ENCODE measurements around the gene OSM.

Gene OSM

GRCh38 chr22:30265131-30265720 lies 1.4 kb downstream of the OSM start:
- DNase-seq (ENCODE audit: low read depth in 2 of 3, low spot score in 2 of 3) = no peak

DNA sequence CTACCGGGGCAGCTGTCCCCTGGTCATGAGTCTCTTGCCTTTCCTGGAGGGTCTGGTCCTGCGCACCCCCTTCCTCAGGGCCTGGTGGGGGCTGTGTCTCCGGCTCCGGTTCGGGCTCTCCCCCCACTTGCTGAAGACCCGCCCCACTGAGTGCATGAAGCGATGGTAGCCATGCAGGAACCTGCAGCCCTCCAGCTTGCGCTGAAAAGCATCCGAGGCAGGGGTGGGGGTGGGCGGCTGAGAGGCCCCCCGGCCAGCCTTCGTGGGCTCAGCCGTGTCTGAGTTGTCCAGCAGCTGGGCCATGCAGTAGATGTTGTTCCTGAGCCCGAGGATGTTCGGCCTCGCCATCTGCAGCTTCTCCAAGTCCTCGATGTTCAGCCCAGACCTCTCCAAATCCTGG lies 2.8 kb downstream of the OSM start:
- DNase-seq (ENCODE audit: low read depth in 2 of 3, low spot score in 2 of 3) = no peak

DNA sequence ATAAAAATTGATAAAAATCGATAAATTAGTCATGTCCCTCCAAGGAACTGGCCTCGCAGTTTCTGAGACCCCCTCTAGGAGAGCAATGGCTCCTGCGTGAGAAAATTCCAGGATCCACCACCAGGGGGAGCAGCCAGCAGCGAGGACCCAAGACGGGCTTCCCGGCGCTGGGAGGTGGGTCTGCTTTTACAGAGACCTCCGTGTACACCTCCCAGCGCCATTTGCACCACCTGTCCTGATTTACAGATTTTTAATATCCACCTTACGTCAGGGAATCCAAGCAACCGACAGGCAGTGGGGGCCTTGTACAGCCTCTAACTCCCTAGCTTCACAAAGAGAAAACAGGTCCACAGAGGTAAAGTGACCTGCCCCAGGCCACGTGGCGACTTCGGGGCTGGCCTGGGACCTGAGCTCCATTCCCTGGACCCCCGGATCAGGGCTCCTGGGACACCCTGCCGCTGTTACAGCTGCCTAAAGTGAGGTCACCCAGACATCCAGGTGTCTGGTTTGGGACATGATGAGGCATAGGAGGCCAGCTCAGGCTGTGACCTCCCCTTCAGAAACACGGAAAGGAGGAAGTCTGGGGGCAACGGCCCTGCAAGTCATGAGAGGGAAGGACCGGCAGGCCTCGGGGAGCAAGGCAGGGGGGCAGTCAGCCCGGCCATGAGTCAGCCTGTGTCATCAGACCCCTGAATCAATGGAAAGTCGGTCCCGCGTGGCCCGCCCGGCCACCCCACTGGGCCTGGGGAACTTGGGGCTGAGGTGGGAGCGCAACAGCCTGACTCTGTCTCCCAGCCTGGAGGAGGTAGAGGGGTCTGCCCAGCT lies 3.5 kb downstream of the OSM start:
- peak; percentile 57 to 89 (median 85) for DNase-seq (ENCODE audit: low read depth in 2 of 3, low spot score in 2 of 3)

- no peak for DNase-seq (ENCODE audit: low read depth in 2 of 3, low spot score in 2 of 3)
These were observed 4.5 kb downstream of the OSM start for GRCh38 chr22:30262112-30262511.

DNA sequence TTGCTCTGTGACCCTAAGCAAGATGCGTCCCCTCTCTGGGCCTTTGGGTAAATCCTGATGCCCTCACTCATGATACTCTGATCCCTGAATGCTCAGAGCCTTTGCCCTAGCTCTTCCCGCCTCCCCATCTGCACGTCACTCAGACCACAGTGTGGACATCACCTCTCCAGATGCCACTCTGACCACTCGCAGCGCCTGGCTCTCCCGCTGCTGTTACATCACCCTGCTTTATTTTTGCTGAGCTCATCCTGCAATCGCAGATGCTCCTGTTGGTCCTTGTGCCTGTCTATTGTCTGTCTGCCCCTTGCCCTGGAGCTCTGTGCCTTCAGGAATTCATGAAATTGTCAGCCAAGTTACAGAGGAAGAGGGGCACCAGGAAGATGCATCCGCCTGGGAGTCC lies 5.5 kb downstream of the OSM start:
- DNase-seq (ENCODE audit: low read depth in 2 of 3, low spot score in 2 of 3) = no peak

DNA sequence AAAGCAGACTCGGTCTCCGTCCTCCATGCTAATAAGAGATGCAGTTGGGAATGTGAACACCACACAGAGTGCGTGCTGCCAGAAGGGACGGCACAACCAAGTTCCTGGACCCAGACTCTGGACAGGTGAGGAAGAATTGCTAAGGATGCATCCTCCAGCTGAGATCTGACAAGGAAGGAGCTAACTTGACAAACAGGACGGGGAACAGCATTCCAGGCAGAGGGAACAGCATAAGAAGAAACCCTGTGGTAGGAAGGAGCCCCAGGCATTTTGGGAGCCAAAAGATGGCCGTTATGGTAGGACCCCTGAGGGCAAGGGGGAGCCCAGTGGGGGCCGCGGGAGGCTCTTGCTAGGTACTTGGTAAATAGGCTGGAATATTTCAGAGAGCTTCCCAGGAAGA lies 6.0 kb downstream of the OSM start:
- no peak for DNase-seq (ENCODE audit: low read depth in 2 of 3, low spot score in 2 of 3)

- DNase-seq (ENCODE audit: low read depth in 2 of 3, low spot score in 2 of 3) = no peak
These were observed 6.4 kb downstream of the OSM start for GRCh38 chr22:30260276-30260675.

- DNase-seq (ENCODE audit: low read depth in 2 of 3, low spot score in 2 of 3) = no peak
These were observed 12.3 kb downstream of the OSM start for GRCh38 chr22:30254314-30254713.

- no peak for DNase-seq (ENCODE audit: low read depth in 2 of 3, low spot score in 2 of 3)
These were observed 13.3 kb downstream of the OSM start for GRCh38 chr22:30253205-30253852.

GRCh38 chr22:30252411-30253204 lies 14.0 kb downstream of the OSM start:
- DNase-seq (ENCODE audit: low read depth in 2 of 3, low spot score in 2 of 3) = no peak

DNA sequence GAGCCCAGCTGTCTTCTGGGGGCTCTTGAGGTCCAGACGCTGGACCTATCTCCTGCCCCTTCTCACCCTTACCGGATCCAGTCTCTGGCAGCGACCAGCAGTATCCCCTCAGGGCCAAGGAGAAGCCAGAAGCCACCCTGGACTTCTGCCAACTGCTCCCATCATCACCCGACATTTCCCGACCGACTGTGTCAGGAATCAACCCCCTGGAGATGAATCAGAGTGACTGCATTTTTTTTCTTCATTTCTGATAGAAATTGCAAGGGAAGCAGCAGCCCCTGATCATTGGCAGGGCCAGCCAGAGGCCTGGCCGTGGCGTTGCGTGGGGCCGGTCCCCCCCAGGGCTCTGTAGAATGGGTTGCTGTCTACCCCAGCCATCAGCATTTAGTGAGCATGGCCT lies 14.9 kb downstream of the OSM start:
- DNase-seq (ENCODE audit: low read depth in 2 of 3, low spot score in 2 of 3) = no peak

DNA sequence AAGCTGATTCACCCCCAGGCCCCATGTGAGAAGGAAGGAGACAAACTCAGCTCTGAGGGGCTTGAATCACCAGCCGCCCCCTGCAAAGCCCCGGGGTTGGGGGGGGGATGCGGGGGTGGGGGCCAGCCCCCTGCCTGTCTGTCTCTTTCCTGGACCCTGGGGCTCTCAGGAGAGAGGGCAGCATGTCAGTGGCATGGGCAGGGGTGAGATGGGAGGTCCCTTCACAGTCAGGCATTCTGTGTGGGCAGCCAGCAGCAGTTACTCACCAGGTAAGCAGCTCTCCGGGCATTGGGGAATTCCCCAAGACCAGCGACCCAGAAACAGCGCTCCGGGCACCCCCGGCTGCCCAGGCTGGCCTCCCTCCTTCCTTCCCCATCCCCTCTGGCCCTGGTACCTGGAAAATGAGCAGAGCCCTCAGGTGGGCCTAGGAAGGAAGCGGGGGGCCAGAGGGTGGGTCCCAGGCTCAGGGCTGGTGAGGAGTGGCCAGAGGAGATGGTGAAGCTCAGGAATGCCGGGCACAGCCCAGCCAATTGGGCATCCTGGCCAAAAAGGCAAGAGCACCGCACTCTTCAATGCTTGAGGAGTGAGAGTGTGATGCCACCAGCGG lies 15.9 kb downstream of the OSM start:
- DNase-seq (ENCODE audit: low read depth in 2 of 3, low spot score in 2 of 3) = no peak

- no peak for DNase-seq (ENCODE audit: low read depth in 2 of 3, low spot score in 2 of 3)
These were observed 16.5 kb downstream of the OSM start for GRCh38 chr22:30250039-30250565.

- no peak for DNase-seq (ENCODE audit: low read depth in 2 of 3, low spot score in 2 of 3)
These were observed 17.3 kb downstream of the OSM start for GRCh38 chr22:30249049-30250038.

DNA sequence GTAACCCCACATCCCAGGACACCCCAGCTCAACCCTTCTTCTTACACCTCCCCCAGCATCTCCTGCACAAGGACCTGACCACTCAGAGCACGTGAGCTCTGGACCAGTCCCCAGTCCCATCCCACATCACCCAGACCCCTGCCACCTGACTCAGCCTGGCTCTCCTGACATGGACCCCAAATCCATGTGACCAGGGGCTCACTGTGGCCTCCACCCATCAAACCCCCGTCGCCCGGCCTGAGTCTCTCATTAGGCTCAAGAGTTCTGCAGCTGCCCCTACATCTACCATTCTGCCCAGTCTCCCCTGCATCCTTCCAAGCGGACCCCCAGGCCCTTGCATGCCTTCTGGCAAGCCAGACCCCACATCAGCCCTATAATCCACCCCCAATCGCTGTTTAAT lies 18.2 kb downstream of the OSM start:
- no peak for DNase-seq (ENCODE audit: low read depth in 2 of 3, low spot score in 2 of 3)

DNA sequence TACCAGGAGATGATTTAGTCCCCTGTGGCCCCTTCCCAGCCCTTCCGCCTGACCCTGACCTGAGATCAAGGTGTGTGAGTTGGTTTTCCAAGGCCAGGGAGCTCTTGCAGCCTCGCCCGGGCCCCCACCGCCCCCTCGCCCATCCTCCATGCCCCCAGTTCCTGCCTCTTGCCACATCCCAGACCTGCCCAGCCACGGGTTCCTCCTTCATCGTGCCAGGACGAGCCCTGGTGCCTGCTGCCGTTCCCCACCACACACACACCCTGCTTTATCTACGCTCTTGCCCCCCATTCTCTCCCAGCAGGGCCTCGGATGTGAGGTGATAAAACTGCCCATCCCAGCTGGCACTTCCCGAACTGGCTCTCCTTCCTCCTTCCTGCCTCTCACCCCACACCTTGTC lies 18.7 kb downstream of the OSM start:
- DNase-seq (ENCODE audit: low read depth in 2 of 3, low spot score in 2 of 3) = no peak

- no peak for DNase-seq (ENCODE audit: low read depth in 2 of 3, low spot score in 2 of 3)
These were observed 19.1 kb downstream of the OSM start for GRCh38 chr22:30247561-30247960.

- peak in 1 of 3 experiments; percentile 51 for DNase-seq (ENCODE audit: low read depth in 2 of 3, low spot score in 2 of 3)
These were observed 19.8 kb downstream of the OSM start for GRCh38 chr22:30246814-30247376.

Data from activated CD8-positive, alpha-beta memory T cell treated with anti-CD3 and anti-CD28 coated beads for 48 hours (primary cell).